ENCODE data around the gene SLC39A5.
"Not testable (repeated sequence)": the region's sequence is repeated elsewhere in the genome, so short reads cannot be mapped to it uniquely, and the experiment has no call there.

Gene SLC39A5

GRCh38 chr12:56280849-56281248, 51.0 kb downstream of the SLC39A5 start:
- DNase-seq (ENCODE audit: low spot score), result no peak

GRCh38 chr12:56282030-56282429, 52.2 kb downstream of the SLC39A5 start:
- DNase-seq (ENCODE audit: low spot score), result no peak

GRCh38 chr12:56282579-56282978, 52.7 kb downstream of the SLC39A5 start:
- DNase-seq (ENCODE audit: low spot score), result no peak

GRCh38 chr12:56284263-56284662, 54.4 kb downstream of the SLC39A5 start:
- not testable (repeated sequence) for DNase-seq (ENCODE audit: low spot score)

GRCh38 chr12:56286044-56286830, 56.4 kb downstream of the SLC39A5 start:
- no peak for DNase-seq (ENCODE audit: low spot score)
